Mucosa of rectum (tissue), 2 donors: ENCODE data around the gene CLSTN2.

Experiments used
- H3K27ac ChIP-seq, 2 donors: one replicate each; pipeline ENCODE4 v1.7.0; 2013; ENCODE audit warnings: inconsistent platforms in 2 of 2, low read depth in 2 of 2, low read length in 2 of 2
- H3K27me3 ChIP-seq, 2 donors: one replicate each; pipeline ENCODE4 v1.7.0; 2013; ENCODE audit warnings: low read length in 2 of 2; ENCODE audit not compliant: control insufficient read depth in 2 of 2, insufficient read depth in 2 of 2
- H3K36me3 ChIP-seq, 2 donors: one replicate each; pipeline ENCODE4 v1.7.0; 2013; ENCODE audit warnings: low read length in 2 of 2; ENCODE audit not compliant: control insufficient read depth in 2 of 2, insufficient read depth in 2 of 2
- H3K4me1 ChIP-seq, 2 donors: one replicate each; pipeline ENCODE4 v1.7.0; 2013; ENCODE audit warnings: low read length in 2 of 2, mild to moderate bottlenecking in 1 of 2; ENCODE audit not compliant: control insufficient read depth in 2 of 2, insufficient read depth in 2 of 2
- H3K4me3 ChIP-seq, 2 donors: one replicate each; pipeline ENCODE4 v1.7.0; 2013; ENCODE audit warnings: low read length in 2 of 2
- H3K9ac ChIP-seq, 2 donors: one replicate each; pipeline ENCODE4 v1.7.0; 2013; ENCODE audit warnings: low read length in 2 of 2, low read depth in 1 of 2, mild to moderate bottlenecking in 1 of 2
- H3K9me3 ChIP-seq, 2 donors: one replicate each; pipeline ENCODE4 v1.7.0; 2013; ENCODE audit warnings: low read length in 2 of 2; ENCODE audit not compliant: control insufficient read depth in 2 of 2
- donor health status: healthy.
- donor health status: Normal muscosa, but diverticular disease.

The CLSTN2 gene

GRCh38 chr3:140073278-140074045 is 138.5 kb downstream of the CLSTN2 start:
- Histone ChIP-seq H3K36me3 (no peaks in the 10 kb centered on the region), H3K9ac (no peak overlapping the region), H3K27me3 (no peaks in the 10 kb centered on the region), H3K27ac (no peak overlapping the region), H3K4me3 (no peak overlapping the region), H3K4me1 (no peaks in the 10 kb centered on the region), H3K9me3 (no peaks in the 10 kb centered on the region)

DNA sequence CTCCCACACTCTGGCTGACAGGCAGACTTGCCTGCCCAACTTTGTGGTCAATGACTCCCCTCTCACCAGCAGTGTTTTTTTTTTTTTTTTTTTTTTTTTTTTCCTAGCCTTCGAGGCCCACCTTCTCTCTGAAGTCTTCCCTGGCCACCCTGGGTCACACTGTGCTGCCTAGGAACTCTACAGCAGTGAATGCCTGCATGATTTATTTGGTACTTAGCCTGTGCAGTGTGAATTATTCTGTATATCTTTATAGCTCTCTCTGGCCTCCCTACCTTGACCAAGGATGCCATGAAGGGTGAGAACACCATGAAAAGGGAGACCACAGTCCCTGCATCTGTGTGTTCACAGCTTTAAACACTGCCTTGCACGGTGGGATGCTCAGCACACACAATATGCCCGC is 141.6 kb downstream of the CLSTN2 start:
- H3K4me3 ChIP-seq = no peak overlapping the region
- no peak overlapping the region for H3K27ac ChIP-seq
- no peaks in the 10 kb centered on the region for H3K4me1 ChIP-seq
- no peaks in the 10 kb centered on the region for H3K36me3 ChIP-seq
- H3K9ac ChIP-seq = no peak overlapping the region
- H3K9me3 ChIP-seq = no peaks in the 10 kb centered on the region
- H3K27me3 ChIP-seq = no peaks in the 10 kb centered on the region

- H3K4me1 ChIP-seq = no peaks in the 10 kb centered on the region
- H3K4me3 ChIP-seq = no peak overlapping the region
- no peak overlapping the region for H3K27ac ChIP-seq
- no peaks in the 10 kb centered on the region for H3K36me3 ChIP-seq
- H3K27me3 ChIP-seq = no peaks in the 10 kb centered on the region
- no peaks in the 10 kb centered on the region for H3K9me3 ChIP-seq
- H3K9ac ChIP-seq = no peak overlapping the region
Measured at GRCh38 chr3:140077406-140077805, 142.4 kb downstream of the CLSTN2 start.

- Histone ChIP-seq H3K36me3 (no peaks in the 10 kb centered on the region), H3K9me3 (no peaks in the 10 kb centered on the region), H3K27me3 (no peaks in the 10 kb centered on the region), H3K4me3 (no peak overlapping the region), H3K4me1 (no peaks in the 10 kb centered on the region), H3K27ac (no peak overlapping the region), H3K9ac (no peak overlapping the region)
Measured at GRCh38 chr3:140078343-140078742, 143.4 kb downstream of the CLSTN2 start.

GRCh38 chr3:140078940-140079339 is 144.0 kb downstream of the CLSTN2 start:
- H3K4me1 ChIP-seq = no peaks in the 10 kb centered on the region
- no peak overlapping the region for H3K27ac ChIP-seq
- H3K9ac ChIP-seq = no peak overlapping the region
- no peaks in the 10 kb centered on the region for H3K27me3 ChIP-seq
- no peaks in the 10 kb centered on the region for H3K9me3 ChIP-seq
- no peak overlapping the region for H3K4me3 ChIP-seq
- no peaks in the 10 kb centered on the region for H3K36me3 ChIP-seq

DNA sequence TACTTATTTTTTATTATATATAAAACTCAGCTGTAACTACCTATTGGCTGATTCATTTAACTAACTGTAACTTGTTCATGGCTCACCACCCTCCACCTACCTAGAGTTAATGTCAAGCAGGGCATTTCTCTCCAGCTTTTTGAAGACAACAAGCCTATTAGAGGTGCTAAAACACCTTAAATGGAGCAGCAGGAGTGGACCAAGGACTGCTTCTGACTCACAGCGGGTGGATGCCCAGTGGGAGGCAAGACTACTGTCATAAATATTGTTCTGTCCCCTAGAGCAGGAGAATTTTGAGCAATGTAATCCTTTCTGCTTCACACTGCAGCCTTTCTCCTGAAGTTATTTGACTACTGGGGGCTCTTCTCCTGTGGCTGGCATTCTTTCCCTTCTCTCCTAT is 146.9 kb downstream of the CLSTN2 start:
- Histone ChIP-seq H3K27ac (no peak overlapping the region), H3K4me1 (no peaks in the 10 kb centered on the region), H3K4me3 (no peak overlapping the region), H3K9me3 (no peaks in the 10 kb centered on the region), H3K27me3 (no peaks in the 10 kb centered on the region), H3K9ac (no peak overlapping the region), H3K36me3 (no peaks in the 10 kb centered on the region)

DNA sequence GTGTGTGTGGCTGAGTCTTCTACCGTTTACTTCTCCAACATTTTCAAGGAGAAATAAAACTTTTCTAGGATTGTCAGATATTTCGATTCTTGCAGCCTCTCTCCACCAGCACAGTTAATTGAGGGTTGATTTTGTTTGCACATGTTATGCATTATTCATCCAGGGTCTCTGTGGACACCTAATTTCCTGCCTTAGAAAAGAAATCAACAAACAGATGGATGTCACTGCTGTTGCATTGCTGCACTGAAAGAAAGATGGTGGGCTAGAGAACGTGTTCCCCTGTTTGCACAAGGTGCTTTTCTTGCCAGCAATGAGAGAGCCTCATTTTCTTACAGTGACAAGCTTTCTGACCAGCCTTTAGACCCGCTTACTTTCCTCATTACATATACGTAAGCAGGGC is 150.0 kb downstream of the CLSTN2 start:
- no peak overlapping the region for H3K27ac ChIP-seq
- no peaks in the 10 kb centered on the region for H3K9me3 ChIP-seq
- no peaks in the 10 kb centered on the region for H3K27me3 ChIP-seq
- H3K9ac ChIP-seq = no peak overlapping the region
- no peaks in the 10 kb centered on the region for H3K4me1 ChIP-seq
- H3K4me3 ChIP-seq = no peak overlapping the region
- no peaks in the 10 kb centered on the region for H3K36me3 ChIP-seq

DNA sequence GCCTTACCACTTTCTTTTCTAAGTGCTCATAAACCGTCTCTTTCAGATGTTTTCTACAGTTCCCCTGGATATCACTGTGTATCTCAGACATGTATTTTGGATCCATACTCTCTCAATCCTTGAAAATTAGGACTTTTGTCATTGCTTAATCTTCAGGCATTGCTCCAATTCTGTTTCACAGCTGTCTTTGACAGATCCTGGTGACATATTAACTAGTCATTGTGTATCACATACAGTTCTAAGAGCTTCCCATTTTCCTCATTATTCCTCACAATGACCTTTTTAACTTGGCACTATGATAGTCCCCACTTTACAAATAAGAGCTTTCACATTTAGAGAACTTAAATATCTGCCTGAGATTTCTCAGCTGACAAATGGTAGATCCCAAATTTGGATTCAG is 151.7 kb downstream of the CLSTN2 start:
- no peak overlapping the region for H3K4me3 ChIP-seq
- H3K9me3 ChIP-seq = no peaks in the 10 kb centered on the region
- no peaks in the 10 kb centered on the region for H3K36me3 ChIP-seq
- H3K4me1 ChIP-seq = no peaks in the 10 kb centered on the region
- H3K9ac ChIP-seq = no peak overlapping the region
- H3K27me3 ChIP-seq = no peaks in the 10 kb centered on the region
- H3K27ac ChIP-seq = no peak overlapping the region

DNA sequence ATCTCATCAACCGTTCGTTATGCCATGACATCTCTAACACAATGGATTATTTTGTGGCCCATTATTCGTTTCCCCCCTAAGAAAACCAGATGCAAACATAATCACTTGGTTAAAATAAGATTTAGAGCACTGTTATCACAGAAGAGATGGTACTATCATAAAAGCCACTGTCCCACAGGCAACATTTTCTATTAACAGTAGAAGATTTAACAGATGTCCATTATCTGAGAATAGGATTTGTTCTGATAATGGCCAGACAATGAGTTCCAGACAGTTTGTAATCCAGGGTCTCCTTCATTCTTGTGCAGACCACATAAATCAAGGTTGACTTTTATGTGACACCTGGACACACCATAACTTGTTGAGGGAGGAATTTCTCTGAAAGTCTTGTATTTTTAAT is 153.1 kb downstream of the CLSTN2 start:
- Histone ChIP-seq H3K4me1 (no peaks in the 10 kb centered on the region), H3K4me3 (no peak overlapping the region), H3K9ac (no peak overlapping the region), H3K9me3 (no peaks in the 10 kb centered on the region), H3K36me3 (no peaks in the 10 kb centered on the region), H3K27ac (no peak overlapping the region), H3K27me3 (no peaks in the 10 kb centered on the region)

DNA sequence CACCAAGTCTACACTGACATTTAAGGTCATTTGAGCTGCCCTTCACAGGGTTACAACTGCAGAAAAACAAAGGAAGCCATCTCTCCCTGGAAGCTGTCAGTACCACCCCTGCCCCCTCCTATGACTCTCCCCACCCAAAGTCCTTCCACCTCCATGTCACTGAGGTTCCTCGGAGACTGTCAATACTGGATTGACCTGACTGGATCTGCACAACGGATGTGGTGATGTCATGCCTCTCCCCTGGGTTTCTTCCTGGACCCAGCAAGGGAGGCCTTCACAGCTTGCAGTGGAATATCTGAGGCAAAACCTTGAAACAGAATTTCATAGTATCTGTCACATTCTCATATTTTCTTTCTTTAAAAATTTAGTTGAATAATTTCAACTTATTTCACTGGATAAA is 153.5 kb downstream of the CLSTN2 start:
- Histone ChIP-seq H3K27ac (no peak overlapping the region), H3K4me3 (no peak overlapping the region), H3K4me1 (peaks cover 0 to 3% of the 10 kb centered on the region in 2 donors), H3K27me3 (no peaks in the 10 kb centered on the region), H3K36me3 (no peaks in the 10 kb centered on the region), H3K9ac (no peak overlapping the region), H3K9me3 (no peaks in the 10 kb centered on the region)
